Breast epithelium (tissue), 3 donors: ENCODE results near the gene KRR1.

Source experiments
- POLR2A ChIP-seq: fragments of 450-650 bp; IDR thresholded peaks from one replicate; pipeline ENCODE4 v1.6.1; 2016; ENCODE audit warnings: antibody characterized with exemption, mild to moderate bottlenecking, moderate library complexity
- POLR2AphosphoS5 ChIP-seq, 3 donors: sonication (generic); formaldehyde crosslinking; IDR thresholded peaks; one replicate each; pipeline ENCODE4 v1.6.1; 2017; ENCODE audit warnings: antibody characterized with exemption in 3 of 3
- TF ChIP-seq, protein P1 (sequence below), 3 donors: fragments of 450-650 bp; IDR thresholded peaks; one replicate each; pipeline ENCODE4 v1.5.1; 2016 to 2017; ENCODE audit warnings: antibody characterized with exemption in 3 of 3, mild to moderate bottlenecking in 3 of 3, moderate library complexity in 3 of 3

DNA sequence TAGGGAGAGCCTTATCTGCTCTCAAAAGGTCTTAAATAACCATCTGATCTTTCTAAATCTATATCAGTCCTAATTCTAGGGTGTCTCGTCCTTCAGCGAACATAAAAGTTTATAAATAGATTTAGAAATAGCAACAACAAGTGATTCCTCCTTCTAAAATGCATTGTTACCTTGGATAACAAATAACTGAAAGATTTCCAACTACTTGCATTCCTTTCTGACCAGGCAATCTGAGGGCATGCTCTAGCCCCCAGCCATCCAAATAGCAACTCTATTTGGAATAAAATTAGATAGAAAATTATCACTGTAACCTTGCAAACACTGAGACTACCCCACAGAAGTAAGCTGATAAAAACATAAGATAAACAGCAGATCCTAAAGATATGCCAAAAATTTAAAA lies 21.8 kb upstream of the KRR1 start:
- TF ChIP-seq, protein P1, sequence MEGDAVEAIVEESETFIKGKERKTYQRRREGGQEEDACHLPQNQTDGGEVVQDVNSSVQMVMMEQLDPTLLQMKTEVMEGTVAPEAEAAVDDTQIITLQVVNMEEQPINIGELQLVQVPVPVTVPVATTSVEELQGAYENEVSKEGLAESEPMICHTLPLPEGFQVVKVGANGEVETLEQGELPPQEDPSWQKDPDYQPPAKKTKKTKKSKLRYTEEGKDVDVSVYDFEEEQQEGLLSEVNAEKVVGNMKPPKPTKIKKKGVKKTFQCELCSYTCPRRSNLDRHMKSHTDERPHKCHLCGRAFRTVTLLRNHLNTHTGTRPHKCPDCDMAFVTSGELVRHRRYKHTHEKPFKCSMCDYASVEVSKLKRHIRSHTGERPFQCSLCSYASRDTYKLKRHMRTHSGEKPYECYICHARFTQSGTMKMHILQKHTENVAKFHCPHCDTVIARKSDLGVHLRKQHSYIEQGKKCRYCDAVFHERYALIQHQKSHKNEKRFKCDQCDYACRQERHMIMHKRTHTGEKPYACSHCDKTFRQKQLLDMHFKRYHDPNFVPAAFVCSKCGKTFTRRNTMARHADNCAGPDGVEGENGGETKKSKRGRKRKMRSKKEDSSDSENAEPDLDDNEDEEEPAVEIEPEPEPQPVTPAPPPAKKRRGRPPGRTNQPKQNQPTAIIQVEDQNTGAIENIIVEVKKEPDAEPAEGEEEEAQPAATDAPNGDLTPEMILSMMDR (IDR thresholded peaks at IDR 0.05): no peak
- TF ChIP-seq POLR2A (no peak), POLR2AphosphoS5 (IDR thresholded peaks at IDR 0.05) (no peak)
